SU-DHL-6 (cell line): Measurements from ENCODE around the gene SPTLC1.

Experiments
- CTCF ChIP-seq: fragments of 200-600 bp; sonication (generic); IDR thresholded peaks from one replicate; pipeline ENCODE4 v1.5.1; 2017; ENCODE audit warnings: antibody characterized with exemption, mild to moderate bottlenecking, low read length, moderate library complexity; ENCODE audit not compliant: insufficient read depth, poor library complexity, severe bottlenecking
- EZH2phosphoT487 ChIP-seq: fragments of 200-600 bp; sonication (generic), shearing (Covaris generic); conservative IDR thresholded peaks from 2 replicates; pipeline ENCODE4 v1.6.1; 2018; ENCODE audit warnings: mild to moderate bottlenecking, antibody characterized with exemption, low read length, moderate library complexity, mixed read lengths

- TF ChIP-seq CTCF (no peak), EZH2phosphoT487 (no peak)
Observed at GRCh38 chr9:92001244-92001643, 114.0 kb downstream of the SPTLC1 start.
